Coronary artery (tissue), 2 donors: Measurements from ENCODE around the gene C19orf25.

Source experiments
- DNase-seq: peaks from one replicate; pipeline ENCODE4 v3.0.0-alpha.2; 2017; ENCODE audit warnings: low spot score
- H3K27ac ChIP-seq, 2 donors: fragments of 200-600 bp; sonication (generic); one replicate each; pipeline ENCODE4 v1.5.1; 2016 to 2019
- H3K4me3 ChIP-seq: fragments of 200-600 bp; sonication (generic); 2 replicates; pipeline ENCODE4 v1.5.1; 2016; ENCODE audit warnings: mild to moderate bottlenecking, moderate library complexity
- CTCF ChIP-seq: fragments of 200-600 bp; sonication (generic); IDR thresholded peaks from one replicate; pipeline ENCODE4 v1.5.1; 2019; ENCODE audit warnings: antibody characterized with exemption

C19orf25 gene

GRCh38 chr19:1457031-1457739 lies 21.8 kb downstream of the C19orf25 start:
- no peak overlapping the region for H3K27ac ChIP-seq
- DNase-seq = no peak
- TF ChIP-seq CTCF = no peak
- H3K4me3 ChIP-seq = no peak overlapping the region

- no peak for TF ChIP-seq CTCF
- H3K4me3 ChIP-seq = no peak overlapping the region
- no peak for DNase-seq
- H3K27ac ChIP-seq = no peak overlapping the region
These were observed 22.7 kb downstream of the C19orf25 start for GRCh38 chr19:1456121-1456900.

- Histone ChIP-seq H3K27ac (no peak overlapping the region), H3K4me3 (no peak overlapping the region)
- DNase-seq = no peak
- TF ChIP-seq CTCF = no peak
These were observed 23.5 kb downstream of the C19orf25 start for GRCh38 chr19:1455336-1456120.

GRCh38 chr19:1455002-1455335 lies 24.0 kb downstream of the C19orf25 start:
- no peak overlapping the region for H3K27ac ChIP-seq
- TF ChIP-seq CTCF = no peak
- no peak for DNase-seq
- H3K4me3 ChIP-seq = no peak overlapping the region

- no peak for TF ChIP-seq CTCF
- H3K27ac ChIP-seq = no peak overlapping the region
- H3K4me3 ChIP-seq = peak overlapping the region; percentile 42
- DNase-seq = no peak
These were observed 25.3 kb downstream of the C19orf25 start for GRCh38 chr19:1453525-1454364.

- TF ChIP-seq CTCF = no peak
- Histone ChIP-seq H3K4me3 (peak overlapping the region; percentile 42), H3K27ac (no peak overlapping the region)
- DNase-seq = no peak
These were observed 26.1 kb downstream of the C19orf25 start for GRCh38 chr19:1452802-1453524.
